Ascending aorta (tissue), 2 donors: ENCODE data around the gene C15orf61. TPM values are rescaled to one million over a fixed set of nuclear protein-coding genes. Genes with fewer than 3 reads are reported as not detected.
A peak's percentile ranks its signal among the peaks of the same experiment; 100 is the strongest.

Experiments
- DNase-seq, 2 donors: peaks; one replicate each; pipeline ENCODE4 v3.0.0-alpha.2; 2019; ENCODE audit warnings: low spot score in 2 of 2
- H3K27ac ChIP-seq, 2 donors: fragments of 200-600 bp; sonication (generic); one replicate each; pipeline ENCODE4 v1.5.1; 2016 to 2017; ENCODE audit warnings: mild to moderate bottlenecking in 1 of 2
- H3K27me3 ChIP-seq: fragments of 200-600 bp; sonication (generic); one replicate; pipeline ENCODE4 v1.5.1; 2017
- H3K36me3 ChIP-seq, 2 donors: fragments of 200-600 bp; sonication (generic); one replicate each; pipeline ENCODE4 v1.5.1; 2016
- H3K4me1 ChIP-seq, 2 donors: fragments of 200-600 bp; sonication (generic); one replicate each; pipeline ENCODE4 v1.5.1; 2016 to 2017; ENCODE audit warnings: mild to moderate bottlenecking in 1 of 2
- H3K4me3 ChIP-seq, 2 donors: fragments of 200-600 bp; sonication (generic); one replicate each; pipeline ENCODE4 v1.5.1; 2016 to 2017; ENCODE audit warnings: mild to moderate bottlenecking in 1 of 2
- H3K9me3 ChIP-seq, 2 donors: fragments of 200-600 bp; sonication (generic); one replicate each; pipeline ENCODE4 v1.5.1; 2016
- intact Hi-C: fragments of 100-400 bp; cut with DNase I; formaldehyde crosslinking; loops from one replicate; pipeline ENCODE4 v1.15.1; 2023
- total RNA-seq: library from RNA; depleted of rRNA; stranded (reverse); fragments of >200 nt; gene quantifications from one replicate; pipeline ENCODE4 v1.1.0, GENCODE V29; 2016
- TF ChIP-seq, protein P1 (sequence below), 3 experiments: fragments of 200-600 bp in 2 of 3; fragments of 450-650 bp in 1 of 3; sonication (generic) in 2 of 3; IDR thresholded peaks; one replicate each; pipeline ENCODE4 v1.5.1; 2016 to 2019; ENCODE audit warnings: antibody characterized with exemption in 3 of 3, mild to moderate bottlenecking in 1 of 3, moderate library complexity in 1 of 3

C15orf61 gene
- 2.3 TPM for total RNA-seq

- Histone ChIP-seq H3K36me3 (no peaks in the 10 kb centered on the region), H3K27me3 (no peaks in the 10 kb centered on the region), H3K9me3 (no peaks in the 10 kb centered on the region), H3K4me3 (peak within 1 kb of the TSS; percentile 76 to 78), H3K4me1 (peaks cover 0 to 11% of the 10 kb centered on the region in 2 donors), H3K27ac (peak within 1 kb of the TSS; percentile 91 to 93)
- peak; percentile 40 to 90 for DNase-seq
- TF ChIP-seq, protein P1, sequence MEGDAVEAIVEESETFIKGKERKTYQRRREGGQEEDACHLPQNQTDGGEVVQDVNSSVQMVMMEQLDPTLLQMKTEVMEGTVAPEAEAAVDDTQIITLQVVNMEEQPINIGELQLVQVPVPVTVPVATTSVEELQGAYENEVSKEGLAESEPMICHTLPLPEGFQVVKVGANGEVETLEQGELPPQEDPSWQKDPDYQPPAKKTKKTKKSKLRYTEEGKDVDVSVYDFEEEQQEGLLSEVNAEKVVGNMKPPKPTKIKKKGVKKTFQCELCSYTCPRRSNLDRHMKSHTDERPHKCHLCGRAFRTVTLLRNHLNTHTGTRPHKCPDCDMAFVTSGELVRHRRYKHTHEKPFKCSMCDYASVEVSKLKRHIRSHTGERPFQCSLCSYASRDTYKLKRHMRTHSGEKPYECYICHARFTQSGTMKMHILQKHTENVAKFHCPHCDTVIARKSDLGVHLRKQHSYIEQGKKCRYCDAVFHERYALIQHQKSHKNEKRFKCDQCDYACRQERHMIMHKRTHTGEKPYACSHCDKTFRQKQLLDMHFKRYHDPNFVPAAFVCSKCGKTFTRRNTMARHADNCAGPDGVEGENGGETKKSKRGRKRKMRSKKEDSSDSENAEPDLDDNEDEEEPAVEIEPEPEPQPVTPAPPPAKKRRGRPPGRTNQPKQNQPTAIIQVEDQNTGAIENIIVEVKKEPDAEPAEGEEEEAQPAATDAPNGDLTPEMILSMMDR (IDR thresholded peaks at IDR 0.05) = no peak
- intact Hi-C loops = loop anchor here (1.0 to 2.0 kb wide), 2 partner anchors 21 to 318 kb away; partner anchors contain the start of gene MAP2K5
Observed at GRCh38 chr15:67521029-67521782, at the start of gene C15orf61. Gene C15orf61 (plus strand): TSS chr15:67521131. CDS start chr15:67521249, 118 bp downstream.

DNA sequence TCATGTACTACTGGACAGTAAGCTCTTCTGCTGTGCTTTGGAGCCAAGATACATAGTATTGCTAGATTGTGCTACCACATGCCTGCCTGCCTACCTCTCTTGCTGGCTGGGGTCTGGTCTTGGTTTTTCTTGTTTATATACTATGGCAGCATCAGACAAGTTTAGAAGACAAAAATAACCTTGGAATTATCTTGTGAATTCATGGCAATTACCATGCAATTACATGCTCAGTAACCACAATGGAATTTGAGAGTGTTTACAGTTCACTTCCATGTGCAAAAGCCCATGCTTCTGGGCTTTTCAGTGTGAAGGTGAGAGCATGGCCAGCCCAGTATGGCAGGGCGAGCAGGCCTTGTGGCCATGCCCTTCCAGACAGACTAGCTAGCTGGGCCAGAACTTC, 48.0 kb upstream of the C15orf61 start:
- H3K9me3 ChIP-seq = no peaks in the 10 kb centered on the region
- H3K27ac ChIP-seq = no peak overlapping the region
- no peaks in the 10 kb centered on the region for H3K4me1 ChIP-seq
- H3K4me3 ChIP-seq = no peak overlapping the region
- TF ChIP-seq, protein P1 (IDR thresholded peaks at IDR 0.05) = no peak
- intact Hi-C loops = no loop called here
- no peaks in the 10 kb centered on the region for H3K27me3 ChIP-seq
- DNase-seq = no peak
- H3K36me3 ChIP-seq = no peaks in the 10 kb centered on the region

DNA sequence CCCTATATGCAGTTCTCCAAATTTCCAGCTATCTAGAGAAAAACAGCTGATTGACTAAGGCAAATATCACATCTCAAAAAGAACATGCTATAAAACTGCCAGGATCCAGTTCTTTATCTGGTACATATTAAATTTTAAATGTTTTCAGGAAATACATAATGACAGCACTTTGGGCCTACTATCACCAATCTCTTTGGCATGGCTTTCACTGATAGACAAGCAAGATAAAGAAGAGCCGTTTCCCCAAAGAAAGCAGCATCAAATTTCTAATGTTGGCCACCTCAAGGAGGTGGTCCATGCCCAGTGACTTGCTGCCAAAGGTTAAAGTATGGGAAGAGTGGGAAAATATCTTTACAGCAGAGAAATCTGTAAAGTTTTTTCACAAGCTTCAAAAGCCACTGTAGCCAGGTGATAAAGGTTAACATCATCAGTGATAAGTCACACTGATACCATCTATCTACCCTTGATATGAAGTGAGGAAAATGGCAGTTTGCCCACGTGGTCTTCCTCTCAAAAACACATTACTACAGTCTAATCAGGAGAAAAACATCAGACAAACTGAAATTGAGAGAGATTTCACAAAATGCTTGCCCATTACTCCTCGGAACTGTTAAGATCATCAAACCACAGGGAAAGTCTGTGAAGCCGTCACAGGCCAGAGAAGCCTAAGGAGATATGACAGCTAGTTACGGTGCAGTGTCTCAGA, 46.4 kb upstream of the C15orf61 start:
- intact Hi-C loops = no loop called here
- no peaks in the 10 kb centered on the region for H3K36me3 ChIP-seq
- H3K4me1 ChIP-seq = no peaks in the 10 kb centered on the region
- H3K4me3 ChIP-seq = no peak overlapping the region
- no peaks in the 10 kb centered on the region for H3K27me3 ChIP-seq
- DNase-seq = no peak
- TF ChIP-seq, protein P1 (IDR thresholded peaks at IDR 0.05) = no peak
- no peak overlapping the region for H3K27ac ChIP-seq
- no peaks in the 10 kb centered on the region for H3K9me3 ChIP-seq

GRCh38 chr15:67479781-67480505, 41.0 kb upstream of the C15orf61 start:
- intact Hi-C loops = no loop called here
- H3K36me3 ChIP-seq = no peaks in the 10 kb centered on the region
- H3K4me3 ChIP-seq = no peak overlapping the region
- no peaks in the 10 kb centered on the region for H3K4me1 ChIP-seq
- no peak overlapping the region for H3K27ac ChIP-seq
- H3K9me3 ChIP-seq = no peaks in the 10 kb centered on the region
- DNase-seq = no peak
- no peaks in the 10 kb centered on the region for H3K27me3 ChIP-seq
- TF ChIP-seq, protein P1 (IDR thresholded peaks at IDR 0.05) = no peak

DNA sequence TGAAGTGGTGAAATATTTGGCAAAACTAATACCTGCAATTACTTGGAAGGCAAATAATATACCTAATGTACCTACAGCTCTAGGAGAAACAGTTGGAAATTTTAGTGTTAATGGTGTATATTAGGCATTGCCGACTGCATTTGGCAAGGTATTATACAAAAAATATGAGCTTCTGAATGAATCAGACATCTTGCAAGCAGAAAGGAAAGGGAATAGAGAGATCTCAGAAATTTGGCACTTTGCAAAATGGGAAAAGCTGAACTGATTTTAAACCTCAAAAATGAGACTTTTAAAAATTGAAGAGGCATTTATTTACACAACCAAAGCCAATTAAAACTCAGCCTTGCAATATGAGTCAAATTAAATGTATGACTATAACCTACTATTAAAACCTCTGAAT, 40.2 kb upstream of the C15orf61 start:
- no peak overlapping the region for H3K27ac ChIP-seq
- H3K36me3 ChIP-seq = no peaks in the 10 kb centered on the region
- no peak overlapping the region for H3K4me3 ChIP-seq
- intact Hi-C loops = no loop called here
- no peaks in the 10 kb centered on the region for H3K27me3 ChIP-seq
- no peak for DNase-seq
- no peaks in the 10 kb centered on the region for H3K4me1 ChIP-seq
- TF ChIP-seq, protein P1 (IDR thresholded peaks at IDR 0.05) = no peak
- H3K9me3 ChIP-seq = no peaks in the 10 kb centered on the region
